Measurements from ENCODE around the gene DENND1C.

Gene DENND1C

GRCh38 chr19:6470173-6470572 is 11.4 kb downstream of the DENND1C start:
- H3K4me3 ChIP-seq (ENCODE audit: low read depth, low read length), result no peak overlapping the region
- in situ Hi-C loops (cut with HindIII; ENCODE audit: low sequenced_read_pairs), result no loop called here
- no peak for TF ChIP-seq CTCF (IDR thresholded peaks at IDR 0.05; ENCODE audit: low read depth, low read length, missing control alignments)
- DNase-seq (ENCODE audit: low read depth), result no peak

- no peak for DNase-seq (ENCODE audit: low read depth)
- H3K4me3 ChIP-seq (ENCODE audit: low read depth, low read length), result no peak overlapping the region
- in situ Hi-C loops (cut with HindIII; ENCODE audit: low sequenced_read_pairs), result no loop called here
- TF ChIP-seq CTCF (IDR thresholded peaks at IDR 0.05; ENCODE audit: low read depth, low read length, missing control alignments), result no peak
Observed at GRCh38 chr19:6467384-6467783, 14.2 kb downstream of the DENND1C start.

- DNase-seq (ENCODE audit: low read depth), result no peak
- no peak for TF ChIP-seq CTCF (IDR thresholded peaks at IDR 0.05; ENCODE audit: low read depth, low read length, missing control alignments)
- in situ Hi-C loops (cut with HindIII; ENCODE audit: low sequenced_read_pairs), result no loop called here
- no peak overlapping the region for H3K4me3 ChIP-seq (ENCODE audit: low read depth, low read length)
Observed at GRCh38 chr19:6466526-6467248, 14.9 kb downstream of the DENND1C start.

- H3K4me3 ChIP-seq (ENCODE audit: low read depth, low read length), result no peak overlapping the region
- in situ Hi-C loops (cut with HindIII; ENCODE audit: low sequenced_read_pairs), result no loop called here
- DNase-seq (ENCODE audit: low read depth), result no peak
- no peak for TF ChIP-seq CTCF (IDR thresholded peaks at IDR 0.05; ENCODE audit: low read depth, low read length, missing control alignments)
Observed at GRCh38 chr19:6465663-6466062, 15.9 kb downstream of the DENND1C start.

- no peak for DNase-seq (ENCODE audit: low read depth)
- no peak overlapping the region for H3K4me3 ChIP-seq (ENCODE audit: low read depth, low read length)
- in situ Hi-C loops (cut with HindIII; ENCODE audit: low sequenced_read_pairs), result no loop called here
- TF ChIP-seq CTCF (IDR thresholded peaks at IDR 0.05; ENCODE audit: low read depth, low read length, missing control alignments), result no peak
Observed at GRCh38 chr19:6465006-6465405, 16.6 kb downstream of the DENND1C start.

- in situ Hi-C loops (cut with HindIII; ENCODE audit: low sequenced_read_pairs), result no loop called here
- DNase-seq (ENCODE audit: low read depth), result no peak
- TF ChIP-seq CTCF (IDR thresholded peaks at IDR 0.05; ENCODE audit: low read depth, low read length, missing control alignments), result no peak
- no peak within 1 kb of the TSS for H3K4me3 ChIP-seq (ENCODE audit: low read depth, low read length)
Observed at GRCh38 chr19:6464070-6464873, 17.3 kb downstream of the DENND1C start, which contains the start of gene CRB3. Gene CRB3, plus strand, starts transcription at chr19:6464271. Its CDS starts 431 bp downstream, at chr19:6464702.

Measured in astrocyte of the cerebellum (primary cell).